Measurements from ENCODE around the gene DOHH.

Gene DOHH

DNA sequence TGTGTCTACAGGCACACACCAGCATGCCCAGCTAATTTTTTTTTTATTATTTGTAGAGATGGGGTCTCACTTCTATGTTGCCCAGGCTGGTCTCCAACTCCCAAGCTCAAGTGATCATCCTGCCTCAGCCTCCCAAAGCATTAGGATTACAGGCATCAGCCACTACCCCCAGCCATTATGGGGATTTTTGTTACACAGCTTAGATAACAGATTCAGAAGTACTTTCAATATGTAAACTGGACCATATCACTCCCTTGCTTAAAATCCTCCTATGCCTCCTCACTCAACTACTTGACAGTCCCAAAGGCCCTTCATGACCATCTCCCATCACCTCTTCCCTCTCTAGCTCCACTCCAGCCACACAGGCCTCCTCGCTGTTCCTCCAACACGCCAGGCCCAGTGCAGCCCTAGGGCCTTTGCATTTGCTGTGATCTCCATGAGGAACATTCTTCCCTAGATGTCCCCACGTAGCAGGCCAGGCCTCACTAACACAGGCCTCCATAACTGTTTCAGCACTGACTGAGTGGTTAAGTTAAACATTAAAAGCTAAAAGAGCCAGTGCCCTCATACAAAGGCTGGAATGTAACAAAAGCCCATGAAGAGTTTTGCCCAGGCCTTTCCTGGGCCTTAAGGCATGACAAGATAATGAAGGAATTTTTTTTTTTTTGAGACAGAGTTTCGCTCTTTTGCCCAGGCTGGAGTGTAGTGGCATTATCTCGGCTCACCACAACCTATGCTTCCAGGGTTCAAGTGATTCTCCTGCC is 2.5 kb downstream of the DOHH start:
- Histone ChIP-seq H3K79me2 (ENCODE audit: control insufficient read depth, insufficient read depth, low read length) (peaks cover 18% of the 10 kb centered on the region), H3K9ac (ENCODE audit: low read length) (no peak overlapping the region), H3K79me1 (ENCODE audit: low read length) (peaks cover 11% of the 10 kb centered on the region), H3K4me2 (ENCODE audit: low read length) (no peak overlapping the region), H3K27ac (ENCODE audit: low read depth, low read length) (no peak overlapping the region), H4K5ac (ENCODE audit: low read length) (no peak overlapping the region), H3K4me3 (ENCODE audit: low read length) (no peak overlapping the region), H3K36me3 (ENCODE audit: control insufficient read depth, insufficient read depth, low read length) (peaks cover 5% of the 10 kb centered on the region), H4K8ac (ENCODE audit: low read depth, low read length) (no peak overlapping the region), H2BK5ac (ENCODE audit: low read length) (no peak overlapping the region), H3K4me1 (ENCODE audit: control insufficient read depth, low read depth, low read length) (peaks cover 2% of the 10 kb centered on the region), H3K18ac (ENCODE audit: low read length) (no peak overlapping the region), H2BK15ac (replicated peaks; ENCODE audit: low read depth) (no peak overlapping the region), H2BK120ac (ENCODE audit: low read depth, low read length) (no peak overlapping the region), H3K56ac (ENCODE audit: low read length) (no peak overlapping the region), H3K23ac (ENCODE audit: low read length) (no peak overlapping the region), H2AK5ac (ENCODE audit: low read length) (no peak overlapping the region), H3K27me3 (ENCODE audit: insufficient read depth, low read length, poor library complexity) (no peaks in the 10 kb centered on the region), H3K4ac (ENCODE audit: low read depth, low read length) (no peak overlapping the region)
- DNase-seq, result no peak
- WGBS (ENCODE audit: extremely low coverage, insufficient coverage, low lambda C conversion rate), result no CpG with 5 or more reads among the region's 5 CpGs

DNA sequence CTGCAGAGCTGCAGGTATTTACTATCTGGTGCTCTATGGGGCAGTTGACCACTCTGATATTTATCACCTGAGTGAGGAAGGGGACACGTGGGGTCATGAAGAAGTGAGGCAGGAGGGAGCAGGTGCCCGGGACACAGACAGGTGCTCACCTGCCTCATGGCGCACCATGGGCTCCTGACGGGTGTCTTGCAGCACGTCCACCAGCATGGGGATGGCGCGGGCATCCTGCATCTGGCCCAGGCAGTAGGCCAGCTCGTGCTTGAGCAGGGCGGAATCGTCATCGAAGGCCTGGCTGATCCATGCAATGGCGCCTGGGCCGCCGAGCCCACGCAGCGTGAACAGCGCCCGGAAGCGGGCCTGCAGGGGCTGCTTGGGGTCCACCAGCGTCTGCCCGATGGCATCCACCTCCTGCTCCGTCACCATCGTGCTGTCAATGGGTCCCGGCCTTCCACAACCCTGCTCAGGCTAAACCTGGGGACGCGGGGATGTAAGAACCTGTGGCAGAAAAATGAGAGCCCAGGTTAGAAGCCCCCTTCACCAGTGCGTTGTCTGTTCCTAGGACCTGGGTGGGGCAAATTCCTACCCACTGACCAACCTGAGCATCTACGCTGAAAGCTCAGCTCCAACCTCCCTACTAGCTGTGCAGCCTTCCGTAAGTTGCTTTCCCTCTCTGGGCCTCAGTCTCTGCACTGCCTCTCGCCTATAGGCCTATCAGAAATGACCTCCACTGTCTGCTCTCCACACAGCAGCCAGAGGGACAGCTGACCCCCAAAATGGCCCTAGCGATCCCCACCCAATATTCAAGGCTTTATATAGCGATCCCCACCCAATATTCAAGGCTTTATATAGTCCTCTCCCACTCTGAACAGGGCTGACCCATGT is 3.8 kb downstream of the DOHH start:
- Histone ChIP-seq H4K8ac (ENCODE audit: low read depth, low read length) (no peak overlapping the region), H3K27me3 (ENCODE audit: insufficient read depth, low read length, poor library complexity) (no peaks in the 10 kb centered on the region), H3K4me1 (ENCODE audit: control insufficient read depth, low read depth, low read length) (peaks cover 2% of the 10 kb centered on the region), H2AK5ac (ENCODE audit: low read length) (no peak overlapping the region), H4K5ac (ENCODE audit: low read length) (no peak overlapping the region), H3K23ac (ENCODE audit: low read length) (no peak overlapping the region), H2BK15ac (replicated peaks; ENCODE audit: low read depth) (no peak overlapping the region), H2BK120ac (ENCODE audit: low read depth, low read length) (no peak overlapping the region), H3K4ac (ENCODE audit: low read depth, low read length) (no peak overlapping the region), H2BK5ac (ENCODE audit: low read length) (no peak overlapping the region), H3K27ac (ENCODE audit: low read depth, low read length) (no peak overlapping the region), H3K4me2 (ENCODE audit: low read length) (no peak overlapping the region), H3K79me2 (ENCODE audit: control insufficient read depth, insufficient read depth, low read length) (peaks cover 18% of the 10 kb centered on the region), H3K36me3 (ENCODE audit: control insufficient read depth, insufficient read depth, low read length) (peaks cover 5% of the 10 kb centered on the region), H3K9ac (ENCODE audit: low read length) (no peak overlapping the region), H3K18ac (ENCODE audit: low read length) (no peak overlapping the region), H3K4me3 (ENCODE audit: low read length) (no peak overlapping the region), H3K56ac (ENCODE audit: low read length) (no peak overlapping the region), H3K79me1 (ENCODE audit: low read length) (peaks cover 11% of the 10 kb centered on the region)
- WGBS (ENCODE audit: extremely low coverage, insufficient coverage, low lambda C conversion rate), result no CpG with 5 or more reads among the region's 32 CpGs
- DNase-seq, result no peak

- Histone ChIP-seq H3K79me1 (ENCODE audit: low read length) (peaks cover 8% of the 10 kb centered on the region), H4K8ac (ENCODE audit: low read depth, low read length) (no peak overlapping the region), H2BK5ac (ENCODE audit: low read length) (no peak overlapping the region), H3K4ac (ENCODE audit: low read depth, low read length) (no peak overlapping the region), H3K4me2 (ENCODE audit: low read length) (no peak overlapping the region), H3K56ac (ENCODE audit: low read length) (no peak overlapping the region), H3K23ac (ENCODE audit: low read length) (no peak overlapping the region), H3K4me1 (ENCODE audit: control insufficient read depth, low read depth, low read length) (no peaks in the 10 kb centered on the region), H3K9ac (ENCODE audit: low read length) (no peak overlapping the region), H3K79me2 (ENCODE audit: control insufficient read depth, insufficient read depth, low read length) (peaks cover 11% of the 10 kb centered on the region), H2AK5ac (ENCODE audit: low read length) (no peak overlapping the region), H2BK120ac (ENCODE audit: low read depth, low read length) (no peak overlapping the region), H3K4me3 (ENCODE audit: low read length) (no peak overlapping the region), H3K36me3 (ENCODE audit: control insufficient read depth, insufficient read depth, low read length) (peaks cover 5% of the 10 kb centered on the region), H3K27ac (ENCODE audit: low read depth, low read length) (no peak overlapping the region), H3K27me3 (ENCODE audit: insufficient read depth, low read length, poor library complexity) (no peaks in the 10 kb centered on the region), H4K5ac (ENCODE audit: low read length) (no peak overlapping the region), H2BK15ac (replicated peaks; ENCODE audit: low read depth) (no peak overlapping the region), H3K18ac (ENCODE audit: low read length) (no peak overlapping the region)
- DNase-seq, result no peak
- WGBS (ENCODE audit: extremely low coverage, insufficient coverage, low lambda C conversion rate), result no CpG with 5 or more reads among the region's 18 CpGs
Observed at GRCh38 chr19:3494559-3494958, 5.9 kb downstream of the DOHH start.

DNA sequence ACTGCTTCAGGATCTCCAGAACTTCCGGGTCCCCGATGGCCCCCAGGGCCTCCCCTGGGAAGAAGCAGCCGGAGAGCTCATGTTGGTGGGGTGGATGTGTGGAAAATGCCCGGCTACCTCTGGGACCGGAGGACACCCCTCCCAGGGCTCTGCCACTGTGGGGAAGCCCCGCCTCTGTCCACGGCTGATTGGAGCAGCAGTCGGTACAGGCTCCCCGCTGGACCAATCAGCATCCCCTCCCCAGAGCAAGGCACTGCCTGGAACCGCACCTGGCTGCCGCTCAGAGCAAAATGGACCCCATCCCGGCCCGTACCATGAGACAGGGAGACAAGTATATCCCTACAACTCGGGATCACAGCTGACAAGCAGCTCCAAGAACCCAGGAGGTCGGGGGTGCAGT is 6.4 kb downstream of the DOHH start:
- H3K56ac ChIP-seq (ENCODE audit: low read length), result no peak overlapping the region
- H3K4me3 ChIP-seq (ENCODE audit: low read length), result no peak overlapping the region
- no peak overlapping the region for H3K4me2 ChIP-seq (ENCODE audit: low read length)
- no peak overlapping the region for H2BK5ac ChIP-seq (ENCODE audit: low read length)
- no peak overlapping the region for H3K18ac ChIP-seq (ENCODE audit: low read length)
- no peak overlapping the region for H3K9ac ChIP-seq (ENCODE audit: low read length)
- no peak overlapping the region for H3K4ac ChIP-seq (ENCODE audit: low read depth, low read length)
- no peak overlapping the region for H3K23ac ChIP-seq (ENCODE audit: low read length)
- H3K27me3 ChIP-seq (ENCODE audit: insufficient read depth, low read length, poor library complexity), result no peaks in the 10 kb centered on the region
- no peak overlapping the region for H2BK120ac ChIP-seq (ENCODE audit: low read depth, low read length)
- H2AK5ac ChIP-seq (ENCODE audit: low read length), result no peak overlapping the region
- no peak overlapping the region for H2BK15ac ChIP-seq (replicated peaks; ENCODE audit: low read depth)
- peak; percentile 59 for DNase-seq
- H3K4me1 ChIP-seq (ENCODE audit: control insufficient read depth, low read depth, low read length), result no peaks in the 10 kb centered on the region
- H3K79me2 ChIP-seq (ENCODE audit: control insufficient read depth, insufficient read depth, low read length), result peaks cover 7% of the 10 kb centered on the region
- H4K8ac ChIP-seq (ENCODE audit: low read depth, low read length), result no peak overlapping the region
- H3K79me1 ChIP-seq (ENCODE audit: low read length), result peaks cover 6% of the 10 kb centered on the region
- H3K27ac ChIP-seq (ENCODE audit: low read depth, low read length), result no peak overlapping the region
- H3K36me3 ChIP-seq (ENCODE audit: control insufficient read depth, insufficient read depth, low read length), result peaks cover 5% of the 10 kb centered on the region
- H4K5ac ChIP-seq (ENCODE audit: low read length), result no peak overlapping the region
- no CpG with 5 or more reads among the region's 15 CpGs for WGBS (ENCODE audit: extremely low coverage, insufficient coverage, low lambda C conversion rate)

DNA sequence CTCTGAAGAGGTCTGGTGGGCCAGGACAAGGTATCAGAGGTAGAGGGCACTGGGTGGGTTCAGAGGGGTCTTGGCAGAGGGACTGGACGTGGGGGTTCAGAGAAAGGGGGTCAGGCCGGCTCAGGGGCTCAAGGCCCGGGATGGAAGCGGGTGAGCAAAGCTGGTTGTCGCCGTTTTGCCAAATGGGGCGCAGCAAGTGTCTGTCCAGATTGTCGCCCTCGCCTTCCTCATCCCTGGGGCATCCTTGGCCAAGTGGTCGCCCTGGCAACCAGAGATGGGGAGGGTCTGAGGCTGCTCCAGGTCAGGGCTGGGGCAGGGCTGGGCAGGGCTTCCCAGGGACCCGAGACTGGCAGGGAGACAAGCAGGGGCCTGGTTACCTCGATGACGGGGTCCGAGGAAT is 6.8 kb downstream of the DOHH start:
- no peak overlapping the region for H3K9ac ChIP-seq (ENCODE audit: low read length)
- H2BK15ac ChIP-seq (replicated peaks; ENCODE audit: low read depth), result no peak overlapping the region
- H2BK120ac ChIP-seq (ENCODE audit: low read depth, low read length), result no peak overlapping the region
- no peak overlapping the region for H3K4ac ChIP-seq (ENCODE audit: low read depth, low read length)
- H3K27ac ChIP-seq (ENCODE audit: low read depth, low read length), result no peak overlapping the region
- H3K4me3 ChIP-seq (ENCODE audit: low read length), result no peak overlapping the region
- H2BK5ac ChIP-seq (ENCODE audit: low read length), result no peak overlapping the region
- H3K36me3 ChIP-seq (ENCODE audit: control insufficient read depth, insufficient read depth, low read length), result peaks cover 5% of the 10 kb centered on the region
- H4K8ac ChIP-seq (ENCODE audit: low read depth, low read length), result no peak overlapping the region
- no peak overlapping the region for H3K4me2 ChIP-seq (ENCODE audit: low read length)
- DNase-seq, result no peak
- no peak overlapping the region for H2AK5ac ChIP-seq (ENCODE audit: low read length)
- H3K79me1 ChIP-seq (ENCODE audit: low read length), result peaks cover 6% of the 10 kb centered on the region
- no CpG with 5 or more reads among the region's 14 CpGs for WGBS (ENCODE audit: extremely low coverage, insufficient coverage, low lambda C conversion rate)
- H3K56ac ChIP-seq (ENCODE audit: low read length), result no peak overlapping the region
- H3K4me1 ChIP-seq (ENCODE audit: control insufficient read depth, low read depth, low read length), result no peaks in the 10 kb centered on the region
- H3K23ac ChIP-seq (ENCODE audit: low read length), result no peak overlapping the region
- no peak overlapping the region for H4K5ac ChIP-seq (ENCODE audit: low read length)
- H3K27me3 ChIP-seq (ENCODE audit: insufficient read depth, low read length, poor library complexity), result no peaks in the 10 kb centered on the region
- peaks cover 5% of the 10 kb centered on the region for H3K79me2 ChIP-seq (ENCODE audit: control insufficient read depth, insufficient read depth, low read length)
- H3K18ac ChIP-seq (ENCODE audit: low read length), result no peak overlapping the region

Measured in mesendoderm (in vitro differentiated cells).